ENCODE measurements around the gene DNER. TPM values are rescaled to one million over a fixed set of nuclear protein-coding genes. Genes with fewer than 3 reads are reported as not detected.

DNER gene
- total and polyA plus RNA-seq, 10 of the 15 experiments (the other 5 are each of a cell fraction or from before 2014, with no cell fraction given), result 0.04 to 0.08 (median 0.07) TPM; not detected in 7

DNA sequence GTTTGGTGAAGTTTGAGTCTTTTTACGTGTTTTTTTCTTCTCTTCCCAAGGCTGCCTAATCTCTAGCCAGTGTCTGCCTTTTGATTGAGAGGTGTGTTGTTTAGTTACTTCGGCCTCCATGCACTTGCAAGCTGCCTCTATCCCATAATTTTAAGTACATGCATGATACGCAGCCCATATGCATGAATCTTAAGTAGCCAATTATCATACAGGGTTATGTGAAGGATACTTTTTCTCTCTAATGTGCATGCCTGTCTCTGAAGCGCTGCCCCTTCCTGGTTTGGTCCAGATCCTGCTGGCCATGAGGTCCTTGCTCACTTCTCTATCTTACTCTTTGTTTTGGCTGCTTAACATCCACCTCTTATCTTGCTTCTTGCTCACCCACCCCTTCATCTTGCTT lies 369.4 kb downstream of the DNER start:
- 12% methylated on average over 4 of the region's 4 CpGs for WGBS (ENCODE audit: insufficient coverage, insufficient replicate concordance, low lambda C conversion rate, missing lambda C conversion rate)
- H3K4me2 ChIP-seq (ENCODE audit: control insufficient read depth, insufficient read depth), result no peak overlapping the region
- no peak for TF ChIP-seq ZSCAN29 (IDR thresholded peaks at IDR 0.05)
- TF ChIP-seq, protein P1, sequence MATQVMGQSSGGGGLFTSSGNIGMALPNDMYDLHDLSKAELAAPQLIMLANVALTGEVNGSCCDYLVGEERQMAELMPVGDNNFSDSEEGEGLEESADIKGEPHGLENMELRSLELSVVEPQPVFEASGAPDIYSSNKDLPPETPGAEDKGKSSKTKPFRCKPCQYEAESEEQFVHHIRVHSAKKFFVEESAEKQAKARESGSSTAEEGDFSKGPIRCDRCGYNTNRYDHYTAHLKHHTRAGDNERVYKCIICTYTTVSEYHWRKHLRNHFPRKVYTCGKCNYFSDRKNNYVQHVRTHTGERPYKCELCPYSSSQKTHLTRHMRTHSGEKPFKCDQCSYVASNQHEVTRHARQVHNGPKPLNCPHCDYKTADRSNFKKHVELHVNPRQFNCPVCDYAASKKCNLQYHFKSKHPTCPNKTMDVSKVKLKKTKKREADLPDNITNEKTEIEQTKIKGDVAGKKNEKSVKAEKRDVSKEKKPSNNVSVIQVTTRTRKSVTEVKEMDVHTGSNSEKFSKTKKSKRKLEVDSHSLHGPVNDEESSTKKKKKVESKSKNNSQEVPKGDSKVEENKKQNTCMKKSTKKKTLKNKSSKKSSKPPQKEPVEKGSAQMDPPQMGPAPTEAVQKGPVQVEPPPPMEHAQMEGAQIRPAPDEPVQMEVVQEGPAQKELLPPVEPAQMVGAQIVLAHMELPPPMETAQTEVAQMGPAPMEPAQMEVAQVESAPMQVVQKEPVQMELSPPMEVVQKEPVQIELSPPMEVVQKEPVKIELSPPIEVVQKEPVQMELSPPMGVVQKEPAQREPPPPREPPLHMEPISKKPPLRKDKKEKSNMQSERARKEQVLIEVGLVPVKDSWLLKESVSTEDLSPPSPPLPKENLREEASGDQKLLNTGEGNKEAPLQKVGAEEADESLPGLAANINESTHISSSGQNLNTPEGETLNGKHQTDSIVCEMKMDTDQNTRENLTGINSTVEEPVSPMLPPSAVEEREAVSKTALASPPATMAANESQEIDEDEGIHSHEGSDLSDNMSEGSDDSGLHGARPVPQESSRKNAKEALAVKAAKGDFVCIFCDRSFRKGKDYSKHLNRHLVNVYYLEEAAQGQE (IDR thresholded peaks at IDR 0.05; ENCODE audit: low read depth, low read length), result no peak
- intact Hi-C loops (cut with micrococcal nuclease; ENCODE audit: unreplicated experiment), result loop anchor here (5.0 kb wide), 1 partner anchor 242 kb away; no protein-coding TSS in a partner anchor
- no peaks in the 10 kb centered on the region; the same call in 1 of the 2 replicates for H4K20me1 ChIP-seq (ENCODE audit: control insufficient read depth, insufficient read depth)
- H3K27ac ChIP-seq (ENCODE audit: control insufficient read depth, insufficient read depth), result no peak overlapping the region
- no peaks in the 10 kb centered on the region for H3K4me1 ChIP-seq (ENCODE audit: control insufficient read depth, insufficient read depth, low read length)
- H3K9ac ChIP-seq (ENCODE audit: control insufficient read depth, insufficient read depth, low read length), result no peak overlapping the region
- ChIA-PET POLR2A (no interaction called here), CTCF (no interaction called here), SMC1A (ENCODE audit: uncharacterized antibody, unreplicated experiment) (no interaction called here), RAD21 (ENCODE audit: unreplicated experiment) (no interaction called here)
- H3K36me3 ChIP-seq (ENCODE audit: control insufficient read depth in 2 of 2, insufficient read depth in 2 of 2, low read length in 1 of 2), result no peaks in the 10 kb centered on the region
- H3K27me3 ChIP-seq (replicated peaks in 1 of 2; ENCODE audit: control insufficient read depth in 2 of 2, insufficient read depth in 2 of 2, low read length in 1 of 2), result no peaks in the 10 kb centered on the region
- FAIRE-seq, result no peak
- BruUV-seq (replicated peaks), result no TSS peak
- H3K4me3 ChIP-seq, result no peak overlapping the region
- in situ Hi-C loops (cut with MboI), result no loop called here
- H3K79me2 ChIP-seq (ENCODE audit: control insufficient read depth, insufficient read depth, low read length), result no peaks in the 10 kb centered on the region
- no peak overlapping the region for H2AFZ ChIP-seq (ENCODE audit: control insufficient read depth, low read depth, low read length)
- no peak for ATAC-seq
- no peak for DNase-seq (ENCODE audit: low read depth, low spot score)
- H3K9me3 ChIP-seq (replicated peaks; ENCODE audit: control insufficient read depth, insufficient read depth, low read length), result no peaks in the 10 kb centered on the region

DNA sequence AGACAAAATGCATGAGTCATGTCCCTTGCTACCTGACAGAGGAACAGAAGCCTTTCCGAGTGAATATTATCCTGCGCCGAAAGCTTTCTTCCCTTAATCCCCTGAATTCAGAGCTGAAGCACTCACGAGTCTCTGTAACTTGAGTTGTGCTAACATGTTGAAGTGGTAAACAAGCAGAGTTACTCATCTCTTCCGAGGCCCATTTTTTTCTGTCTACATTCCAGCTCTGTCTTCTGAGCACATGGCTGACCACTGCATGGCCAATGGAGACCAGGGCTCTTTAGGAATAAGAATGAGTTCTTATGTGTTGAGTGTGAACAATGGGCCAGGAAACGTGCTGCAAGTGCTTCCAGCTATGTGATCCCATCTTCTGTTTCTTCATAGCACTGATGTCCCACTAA lies 370.2 kb downstream of the DNER start:
- POLR2A ChIA-PET, result no interaction called here
- no peaks in the 10 kb centered on the region for H3K9me3 ChIP-seq (replicated peaks; ENCODE audit: control insufficient read depth, insufficient read depth, low read length)
- H3K4me1 ChIP-seq (ENCODE audit: control insufficient read depth, insufficient read depth, low read length), result no peaks in the 10 kb centered on the region
- H3K79me2 ChIP-seq (ENCODE audit: control insufficient read depth, insufficient read depth, low read length), result no peaks in the 10 kb centered on the region
- RAD21 ChIA-PET (ENCODE audit: unreplicated experiment), result interaction anchor here (0.9 kb wide), 1 partner anchor 243 kb away, joined by 3 read pairs; no protein-coding TSS in a partner anchor
- in situ Hi-C loops (cut with MboI) (no loop called here), intact Hi-C loops (cut with micrococcal nuclease; ENCODE audit: unreplicated experiment) (loop anchor here (5.0 kb wide), 1 partner anchor 243 kb away; no protein-coding TSS in a partner anchor)
- H3K4me3 ChIP-seq, result no peak overlapping the region
- no TSS peak for BruUV-seq (replicated peaks)
- no peaks in the 10 kb centered on the region for H3K36me3 ChIP-seq (ENCODE audit: control insufficient read depth in 2 of 2, insufficient read depth in 2 of 2, low read length in 1 of 2)
- SMC1A ChIA-PET (ENCODE audit: uncharacterized antibody, unreplicated experiment), result no interaction called here
- 48% methylated on average over 6 of the region's 6 CpGs for WGBS (ENCODE audit: insufficient coverage, insufficient replicate concordance, low lambda C conversion rate, missing lambda C conversion rate)
- H3K27me3 ChIP-seq (replicated peaks in 1 of 2; ENCODE audit: control insufficient read depth in 2 of 2, insufficient read depth in 2 of 2, low read length in 1 of 2), result no peaks in the 10 kb centered on the region
- H3K27ac ChIP-seq (ENCODE audit: control insufficient read depth, insufficient read depth), result no peak overlapping the region
- no peak overlapping the region for H3K9ac ChIP-seq (ENCODE audit: control insufficient read depth, insufficient read depth, low read length)
- no peak overlapping the region for H2AFZ ChIP-seq (ENCODE audit: control insufficient read depth, low read depth, low read length)
- FAIRE-seq, result no peak
- H3K4me2 ChIP-seq (ENCODE audit: control insufficient read depth, insufficient read depth), result no peak overlapping the region
- DNase-seq (ENCODE audit: low read depth, low spot score), result no peak
- CTCF ChIA-PET, result no interaction called here
- H4K20me1 ChIP-seq (ENCODE audit: control insufficient read depth, insufficient read depth), result no peaks in the 10 kb centered on the region; the same call in 1 of the 2 replicates
- no peak for ATAC-seq
- TF ChIP-seq ZNF24 (IDR thresholded peaks at IDR 0.05) (no peak), RCOR1 (conservative IDR thresholded peaks at IDR 0.05; ENCODE audit: low read depth, low read length) (no peak), WRNIP1 (IDR thresholded peaks at IDR 0.05; ENCODE audit: borderline replicate concordance, low read depth, low read length) (no peak), SIN3A (IDR thresholded peaks at IDR 0.05; ENCODE audit: low read depth, low read length) (no peak), SMAD5 (IDR thresholded peaks at IDR 0.05; ENCODE audit: low read depth) (no peak), DPF2 (IDR thresholded peaks at IDR 0.05) (no peak), PAX5 (IDR thresholded peaks at IDR 0.05; ENCODE audit: borderline replicate concordance, low read depth, low read length) (no peak), MXI1 (IDR thresholded peaks at IDR 0.05; ENCODE audit: low read depth, low read length) (no peak)
- TF ChIP-seq, protein P2, sequence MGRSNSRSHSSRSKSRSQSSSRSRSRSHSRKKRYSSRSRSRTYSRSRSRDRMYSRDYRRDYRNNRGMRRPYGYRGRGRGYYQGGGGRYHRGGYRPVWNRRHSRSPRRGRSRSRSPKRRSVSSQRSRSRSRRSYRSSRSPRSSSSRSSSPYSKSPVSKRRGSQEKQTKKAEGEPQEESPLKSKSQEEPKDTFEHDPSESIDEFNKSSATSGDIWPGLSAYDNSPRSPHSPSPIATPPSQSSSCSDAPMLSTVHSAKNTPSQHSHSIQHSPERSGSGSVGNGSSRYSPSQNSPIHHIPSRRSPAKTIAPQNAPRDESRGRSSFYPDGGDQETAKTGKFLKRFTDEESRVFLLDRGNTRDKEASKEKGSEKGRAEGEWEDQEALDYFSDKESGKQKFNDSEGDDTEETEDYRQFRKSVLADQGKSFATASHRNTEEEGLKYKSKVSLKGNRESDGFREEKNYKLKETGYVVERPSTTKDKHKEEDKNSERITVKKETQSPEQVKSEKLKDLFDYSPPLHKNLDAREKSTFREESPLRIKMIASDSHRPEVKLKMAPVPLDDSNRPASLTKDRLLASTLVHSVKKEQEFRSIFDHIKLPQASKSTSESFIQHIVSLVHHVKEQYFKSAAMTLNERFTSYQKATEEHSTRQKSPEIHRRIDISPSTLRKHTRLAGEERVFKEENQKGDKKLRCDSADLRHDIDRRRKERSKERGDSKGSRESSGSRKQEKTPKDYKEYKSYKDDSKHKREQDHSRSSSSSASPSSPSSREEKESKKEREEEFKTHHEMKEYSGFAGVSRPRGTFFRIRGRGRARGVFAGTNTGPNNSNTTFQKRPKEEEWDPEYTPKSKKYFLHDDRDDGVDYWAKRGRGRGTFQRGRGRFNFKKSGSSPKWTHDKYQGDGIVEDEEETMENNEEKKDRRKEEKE (IDR thresholded peaks at IDR 0.05), result no peak
- TF ChIP-seq, protein P3, sequence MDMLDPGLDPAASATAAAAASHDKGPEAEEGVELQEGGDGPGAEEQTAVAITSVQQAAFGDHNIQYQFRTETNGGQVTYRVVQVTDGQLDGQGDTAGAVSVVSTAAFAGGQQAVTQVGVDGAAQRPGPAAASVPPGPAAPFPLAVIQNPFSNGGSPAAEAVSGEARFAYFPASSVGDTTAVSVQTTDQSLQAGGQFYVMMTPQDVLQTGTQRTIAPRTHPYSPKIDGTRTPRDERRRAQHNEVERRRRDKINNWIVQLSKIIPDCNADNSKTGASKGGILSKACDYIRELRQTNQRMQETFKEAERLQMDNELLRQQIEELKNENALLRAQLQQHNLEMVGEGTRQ (IDR thresholded peaks at IDR 0.05; ENCODE audit: borderline replicate concordance, low read depth, low read length), result no peak
